Upper lobe of right lung (tissue), 1 donor: ENCODE measurements around the gene ACTN4. TPM values are rescaled to one million over a fixed set of nuclear protein-coding genes. Genes with fewer than 3 reads are reported as not detected.

Experiments used
- ATAC-seq: fragments of 200-7000 bp; cut with Tn5 transposase; one replicate; pipeline ENCODE4 v1.9.1; 2020; ENCODE audit warnings: mild to moderate bottlenecking, moderate library complexity
- DNase-seq: peaks from one replicate; pipeline ENCODE4 v3.0.0-alpha.2; 2020
- H3K27ac ChIP-seq: fragments of 200-600 bp; one replicate; pipeline ENCODE4 v1.8.0; 2022
- H3K27me3 ChIP-seq: fragments of 200-600 bp; one replicate; pipeline ENCODE4 v1.8.0; 2022; ENCODE audit warnings: mild to moderate bottlenecking
- H3K36me3 ChIP-seq: fragments of 200-600 bp; one replicate; pipeline ENCODE4 v1.8.0; 2022
- H3K4me1 ChIP-seq: fragments of 200-600 bp; one replicate; pipeline ENCODE4 v1.8.0; 2022
- H3K4me3 ChIP-seq: fragments of 200-600 bp; one replicate; pipeline ENCODE4 v1.8.0; 2022; ENCODE audit warnings: mild to moderate bottlenecking
- H3K9me3 ChIP-seq: fragments of 200-600 bp; one replicate; pipeline ENCODE4 v1.8.0; 2022
- CTCF ChIP-seq: fragments of 200-600 bp; IDR thresholded peaks from one replicate; pipeline ENCODE4 v1.8.0; 2022; ENCODE audit warnings: antibody characterized with exemption
- intact Hi-C: fragments of 100-400 bp; cut with DNase I; formaldehyde crosslinking; loops from one replicate; pipeline ENCODE4 v1.11.0; 2022
- total RNA-seq: library from RNA; stranded (reverse); fragmentation: NEBNext Ultra II Directional; extraction: Animal tissue kit (Norgen Biotek cat#: 25700); gene quantifications from one replicate; pipeline ENCODE4 v1.2.1, GENCODE V29; 2021
- donor health status: DM: no; HTN: yes; CAD: no; lungs with severe emphysema.

Gene ACTN4
- total RNA-seq, 1 donor from 2014 or later: 565 TPM

GRCh38 chr19:38714354-38714778 lies 66.9 kb downstream of the ACTN4 start:
- DNase-seq: no peak
- H3K27ac ChIP-seq: no peak overlapping the region

GRCh38 chr19:38715555-38715954 lies 68.1 kb downstream of the ACTN4 start:
- no peak for TF ChIP-seq CTCF
- H3K27ac ChIP-seq: no peak overlapping the region
- peaks cover 98% of the 10 kb centered on the region for H3K36me3 ChIP-seq
- H3K4me1 ChIP-seq: peaks cover 42% of the 10 kb centered on the region
- no peak for ATAC-seq
- H3K27me3 ChIP-seq: no peaks in the 10 kb centered on the region
- no peaks in the 10 kb centered on the region for H3K9me3 ChIP-seq
- intact Hi-C loops: no loop called here
- H3K4me3 ChIP-seq: no peak overlapping the region
- no peak for DNase-seq

More at GRCh38 chr19:38714354-38714778, 66.9 kb downstream of the ACTN4 start:
- Histone ChIP-seq H3K36me3 (peaks cover 100% of the 10 kb centered on the region), H3K9me3 (no peaks in the 10 kb centered on the region), H3K27me3 (no peaks in the 10 kb centered on the region), H3K4me3 (no peak overlapping the region), H3K4me1 (peaks cover 35% of the 10 kb centered on the region)
- no peak for ATAC-seq
- no peak for TF ChIP-seq CTCF
- intact Hi-C loops: no loop called here

GRCh38 chr19:38717051-38717450 lies 69.6 kb downstream of the ACTN4 start:
- H3K27me3 ChIP-seq: no peaks in the 10 kb centered on the region
- H3K36me3 ChIP-seq: peaks cover 98% of the 10 kb centered on the region
- H3K27ac ChIP-seq: no peak overlapping the region
- no peaks in the 10 kb centered on the region for H3K9me3 ChIP-seq
- TF ChIP-seq CTCF: no peak
- H3K4me3 ChIP-seq: no peak overlapping the region
- H3K4me1 ChIP-seq: peaks cover 28% of the 10 kb centered on the region
- DNase-seq (no peak), ATAC-seq (no peak)
- intact Hi-C loops: no loop called here

- Histone ChIP-seq H3K4me3 (no peak overlapping the region), H3K36me3 (peaks cover 98% of the 10 kb centered on the region), H3K27me3 (no peaks in the 10 kb centered on the region), H3K9me3 (no peaks in the 10 kb centered on the region), H3K27ac (no peak overlapping the region), H3K4me1 (peaks cover 20% of the 10 kb centered on the region)
- no peak for DNase-seq
- ATAC-seq: no peak
- intact Hi-C loops: no loop called here
- no peak for TF ChIP-seq CTCF
Observed at GRCh38 chr19:38717855-38718254, 70.4 kb downstream of the ACTN4 start.

- ATAC-seq (peak; percentile 57), DNase-seq (peak; percentile 79)
- peak; percentile 20 for TF ChIP-seq CTCF
- Histone ChIP-seq H3K27me3 (no peaks in the 10 kb centered on the region), H3K9me3 (no peaks in the 10 kb centered on the region), H3K4me3 (no peak overlapping the region), H3K36me3 (peaks cover 98% of the 10 kb centered on the region), H3K4me1 (peaks cover 18% of the 10 kb centered on the region), H3K27ac (peak overlapping the region; percentile 65)
- intact Hi-C loops: no loop called here
Observed at GRCh38 chr19:38718747-38719543, 71.5 kb downstream of the ACTN4 start.
